NCI-H446 (cell line): Measurements from ENCODE around the gene DSG4.
"Not testable (repeated sequence)": the region's sequence is repeated elsewhere in the genome, so short reads cannot be mapped to it uniquely, and the experiment has no call there.

ENCODE experiments used
- DNase-seq, 2 experiments: peaks; one replicate each; lab custom pipeline; 2025; lab: John Stamatoyannopoulos, UW

DSG4 gene

GRCh38 chr18:31376477-31376876, at the start of gene DSG4:
DSG4 (plus strand) TSS chr18:31376777; CDS start chr18:31376912, 135 bp downstream.
- no peak for DNase-seq

GRCh38 chr18:31329787-31330438, 46.7 kb upstream of the DSG4 start:
- DNase-seq, result no peak

- DNase-seq, result no peak
These were observed 33.1 kb upstream of the DSG4 start for GRCh38 chr18:31343454-31343853.

GRCh38 chr18:31353336-31353735, 23.2 kb upstream of the DSG4 start:
- DNase-seq, result not testable (repeated sequence)

GRCh38 chr18:31354990-31355389, 21.6 kb upstream of the DSG4 start:
- DNase-seq, result no peak

- no peak for DNase-seq
These were observed 20.6 kb upstream of the DSG4 start for GRCh38 chr18:31356025-31356424.

- DNase-seq, result no peak
These were observed 12.4 kb upstream of the DSG4 start for GRCh38 chr18:31364190-31364589.

- DNase-seq, result no peak
These were observed 7.1 kb upstream of the DSG4 start for GRCh38 chr18:31369478-31369877.

GRCh38 chr18:31371989-31372388, 4.6 kb upstream of the DSG4 start:
- DNase-seq, result no peak

GRCh38 chr18:31373641-31374040, 2.9 kb upstream of the DSG4 start:
- no peak for DNase-seq

GRCh38 chr18:31380912-31381311, 4.3 kb downstream of the DSG4 start:
- no peak for DNase-seq

- DNase-seq, result no peak
These were observed 5.5 kb downstream of the DSG4 start for GRCh38 chr18:31382107-31382506.

GRCh38 chr18:31386741-31387140, 10.2 kb downstream of the DSG4 start:
- no peak for DNase-seq

GRCh38 chr18:31393286-31393685, 16.7 kb downstream of the DSG4 start:
- no peak for DNase-seq

GRCh38 chr18:31396796-31397612, 20.4 kb downstream of the DSG4 start:
- no peak for DNase-seq

- DNase-seq, result no peak
These were observed 21.6 kb downstream of the DSG4 start for GRCh38 chr18:31398191-31398590.

- no peak for DNase-seq
These were observed 22.9 kb downstream of the DSG4 start for GRCh38 chr18:31399306-31400032.

- no peak for DNase-seq
These were observed 24.8 kb downstream of the DSG4 start for GRCh38 chr18:31401156-31402025.

GRCh38 chr18:31402026-31402373, 25.4 kb downstream of the DSG4 start:
- DNase-seq, result no peak

- DNase-seq, result no peak
These were observed 26.8 kb downstream of the DSG4 start for GRCh38 chr18:31403409-31403808.

- DNase-seq, result no peak
These were observed 31.1 kb downstream of the DSG4 start for GRCh38 chr18:31407649-31408048.

GRCh38 chr18:31409276-31409675, 32.7 kb downstream of the DSG4 start:
- DNase-seq, result no peak
